HG03280 (cell line): ENCODE results near the gene EXOSC7.
"Not testable (repeated sequence)": the region's sequence is repeated elsewhere in the genome, so short reads cannot be mapped to it uniquely, and the experiment has no call there.

Experiments used
- ATAC-seq: cut with Tn5 transposase; IDR thresholded peaks from one replicate; pipeline ENCODE4 v1.9.1; 2021; ENCODE audit warnings: mild to moderate bottlenecking, moderate library complexity; ENCODE audit not compliant: unreplicated experiment

Gene EXOSC7

DNA sequence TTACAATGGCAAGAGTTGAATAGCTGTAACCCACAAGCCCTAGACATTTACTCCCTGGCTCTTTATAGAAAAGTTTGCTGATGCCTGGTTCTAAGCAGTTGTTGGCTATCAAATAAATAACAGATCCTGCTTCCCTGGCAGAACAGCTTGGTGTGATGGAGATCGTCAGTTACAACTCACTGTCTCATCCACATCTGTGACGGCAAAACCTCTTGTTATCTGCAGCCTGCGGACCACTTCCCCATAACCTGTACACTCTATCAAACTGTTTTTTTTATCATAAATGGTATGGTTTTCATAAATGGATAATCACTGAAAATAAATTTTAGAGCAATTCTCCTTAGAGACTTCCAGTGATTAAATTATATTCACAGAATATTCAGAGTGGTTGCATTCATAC lies 14.2 kb upstream of the EXOSC7 start:
- ATAC-seq: no peak

DNA sequence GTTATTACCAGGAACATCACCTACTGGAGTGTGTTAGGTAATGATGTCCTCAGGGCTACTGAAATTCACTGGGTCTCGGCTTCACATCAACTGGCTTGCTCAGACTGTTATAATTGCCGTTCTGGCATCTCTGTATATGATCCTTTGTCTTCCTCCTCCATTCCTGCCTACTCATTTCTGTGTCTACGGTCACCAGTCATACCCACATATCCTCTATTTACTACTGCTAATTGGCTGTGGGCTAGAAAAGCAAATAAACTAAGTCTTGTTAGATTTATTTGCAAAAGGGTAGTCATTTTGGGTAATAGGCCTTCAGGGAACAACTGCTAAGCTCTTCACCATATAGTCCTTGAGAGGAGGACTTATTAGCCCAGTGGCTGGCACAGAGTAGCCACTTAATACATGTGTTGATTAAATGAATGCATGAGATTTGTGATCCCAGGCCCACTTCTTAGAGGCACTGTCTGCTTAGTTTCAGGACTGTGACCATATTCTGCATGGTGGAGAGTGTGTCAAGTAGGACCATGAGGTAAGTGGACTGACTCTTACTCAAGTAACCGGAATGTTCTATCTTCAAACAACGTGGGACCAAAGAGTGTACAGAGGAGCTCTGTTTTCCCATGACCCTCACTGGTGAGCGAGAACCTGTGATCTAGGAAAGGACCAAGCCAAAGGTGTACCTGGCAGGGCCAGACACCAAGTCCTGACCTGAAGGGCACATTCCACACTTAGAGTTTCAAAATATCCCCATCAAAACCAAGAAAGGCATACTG lies 13.2 kb upstream of the EXOSC7 start:
- ATAC-seq: no peak

DNA sequence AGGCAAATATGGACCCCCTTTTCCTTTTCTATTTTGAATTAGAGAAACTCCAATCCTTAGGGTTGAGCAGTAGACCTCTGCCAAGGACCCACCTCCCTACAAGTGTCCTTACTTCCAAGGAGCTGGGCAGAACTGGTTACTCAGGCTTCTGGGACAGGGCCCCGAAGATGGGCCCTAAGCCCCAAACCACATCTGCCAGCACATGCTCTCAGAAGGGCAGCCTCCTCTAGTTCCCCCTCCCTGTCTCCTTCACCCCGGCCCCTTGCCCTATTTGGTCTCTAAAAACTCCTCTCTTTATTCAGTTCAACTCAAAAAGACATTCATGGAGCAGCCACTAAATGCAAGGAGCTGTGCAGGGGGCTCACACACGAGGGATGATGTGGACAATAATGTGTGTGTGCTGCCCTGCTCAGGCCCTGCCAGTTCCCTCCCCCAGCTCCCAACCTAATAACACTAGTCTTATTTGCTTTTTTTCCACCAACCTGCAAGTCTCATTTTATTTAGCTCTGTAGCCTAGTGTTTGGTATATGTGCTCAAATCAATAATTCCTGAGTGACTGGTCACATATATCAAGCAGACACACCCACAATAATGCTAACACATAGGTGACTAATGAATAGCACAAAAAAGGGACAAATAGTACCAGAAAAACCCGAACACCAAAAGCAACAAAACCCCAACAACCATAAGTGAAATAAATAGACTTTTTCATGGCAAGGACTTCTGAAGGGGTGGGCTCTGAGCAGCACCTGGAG lies 12.3 kb upstream of the EXOSC7 start:
- no peak for ATAC-seq

DNA sequence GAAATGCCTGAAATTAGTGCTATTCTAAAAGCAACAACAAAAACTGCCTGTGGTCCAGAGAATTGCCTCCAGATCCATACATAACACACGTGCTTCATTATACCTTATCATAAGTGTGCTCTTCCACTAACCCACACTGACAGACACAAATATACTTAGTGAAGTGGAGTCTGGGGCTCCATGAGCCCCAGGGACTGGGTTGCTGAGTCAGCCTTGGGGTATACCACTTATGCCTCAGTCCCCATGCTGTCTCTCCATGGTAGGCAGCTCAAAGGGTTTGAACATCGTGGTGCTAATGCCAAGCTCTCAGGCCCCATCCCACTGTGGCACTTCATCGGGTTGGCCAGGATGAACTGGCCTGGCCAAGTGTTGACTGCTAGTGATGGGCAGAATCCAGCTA lies 10.9 kb upstream of the EXOSC7 start:
- ATAC-seq: no peak

DNA sequence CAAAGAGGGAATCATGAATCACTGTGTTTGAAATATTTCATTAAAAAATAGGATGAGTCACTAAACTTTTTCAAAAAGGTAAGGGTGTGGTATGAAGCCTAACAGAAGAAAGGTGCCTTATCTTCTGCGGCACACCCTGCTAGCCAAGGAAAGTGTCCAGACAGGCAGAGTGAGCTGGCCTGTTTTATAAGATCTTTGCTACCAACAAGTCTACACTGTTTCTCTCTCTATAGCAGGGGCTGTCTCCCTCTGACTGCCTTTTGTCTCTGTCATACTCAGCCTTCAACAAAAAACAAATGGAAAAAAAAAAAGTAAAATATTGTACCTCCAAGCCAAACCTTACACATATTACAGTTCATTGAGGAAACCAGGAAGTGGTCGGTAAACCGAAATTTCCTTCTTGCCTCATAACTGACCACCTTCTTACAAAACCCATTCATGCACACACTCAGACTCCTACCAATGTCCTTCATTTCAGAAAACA lies 9.2 kb upstream of the EXOSC7 start:
- no peak for ATAC-seq

DNA sequence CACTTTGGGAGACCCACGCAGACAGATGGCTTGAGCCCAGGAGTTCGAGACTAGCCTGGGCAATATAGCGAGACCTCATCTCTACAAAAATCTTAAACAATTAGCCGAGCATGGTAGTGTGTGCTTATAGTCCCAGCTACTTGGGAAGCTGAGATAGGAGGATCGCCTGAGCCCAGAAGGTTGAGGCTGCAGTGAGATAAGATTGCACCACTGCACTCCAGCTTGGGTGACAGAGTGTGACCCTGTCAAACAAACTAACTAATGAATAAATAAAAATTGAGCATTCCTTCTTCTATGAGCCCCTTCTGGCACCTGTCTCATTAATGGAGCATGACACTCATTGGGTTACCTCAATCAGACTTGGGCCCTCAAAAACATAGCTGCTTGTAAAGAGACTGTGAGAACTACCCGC lies 7.6 kb upstream of the EXOSC7 start:
- no peak for ATAC-seq

DNA sequence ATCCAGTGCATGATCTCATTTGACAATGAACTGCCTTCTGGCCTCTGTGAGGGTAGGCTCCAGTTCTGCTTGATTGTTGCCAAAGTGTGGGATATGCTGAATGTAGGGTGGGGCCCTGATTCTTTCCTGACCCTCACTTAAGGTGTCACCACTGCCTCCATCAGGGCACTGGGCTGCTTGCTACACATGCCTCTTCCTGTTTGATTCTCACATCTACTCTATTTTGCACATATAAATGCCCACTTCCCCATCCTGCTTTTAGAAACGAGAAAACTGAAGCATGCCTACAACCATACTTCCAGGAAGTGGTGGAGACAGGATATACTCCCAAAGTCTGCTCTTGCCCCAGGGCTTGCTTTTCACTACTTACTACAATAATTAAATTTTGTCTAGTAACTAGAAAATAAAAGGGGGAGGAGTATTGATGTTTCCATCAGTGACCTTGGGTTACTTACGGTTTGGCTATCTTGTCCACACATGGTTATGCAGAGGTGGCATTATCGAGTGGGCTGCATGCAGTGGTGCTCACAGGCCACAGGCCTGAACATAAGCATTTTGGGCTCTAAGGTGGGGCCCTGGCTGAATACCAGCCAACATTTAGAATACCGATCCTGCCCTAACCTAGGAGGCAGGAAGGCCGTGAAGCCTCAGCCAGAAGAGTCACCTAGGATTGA lies 6.8 kb upstream of the EXOSC7 start:
- ATAC-seq: no peak

DNA sequence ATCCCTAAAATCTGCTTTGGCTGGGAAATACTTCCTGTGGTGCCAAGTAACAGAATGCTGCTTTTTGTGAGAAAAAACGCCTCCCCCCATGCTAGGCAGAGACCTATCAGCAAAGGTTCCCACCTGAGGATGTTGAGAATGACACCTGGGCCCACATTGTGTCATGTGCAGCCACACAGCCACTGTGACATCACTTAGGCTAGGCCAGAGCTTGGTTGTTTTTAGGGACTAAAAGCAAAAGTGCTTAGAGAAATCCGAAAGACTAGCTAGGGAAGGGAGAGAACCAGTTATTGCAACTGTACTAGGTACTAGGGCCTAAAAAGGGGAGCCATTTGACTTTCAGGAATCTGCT lies 6.2 kb upstream of the EXOSC7 start:
- no peak for ATAC-seq

DNA sequence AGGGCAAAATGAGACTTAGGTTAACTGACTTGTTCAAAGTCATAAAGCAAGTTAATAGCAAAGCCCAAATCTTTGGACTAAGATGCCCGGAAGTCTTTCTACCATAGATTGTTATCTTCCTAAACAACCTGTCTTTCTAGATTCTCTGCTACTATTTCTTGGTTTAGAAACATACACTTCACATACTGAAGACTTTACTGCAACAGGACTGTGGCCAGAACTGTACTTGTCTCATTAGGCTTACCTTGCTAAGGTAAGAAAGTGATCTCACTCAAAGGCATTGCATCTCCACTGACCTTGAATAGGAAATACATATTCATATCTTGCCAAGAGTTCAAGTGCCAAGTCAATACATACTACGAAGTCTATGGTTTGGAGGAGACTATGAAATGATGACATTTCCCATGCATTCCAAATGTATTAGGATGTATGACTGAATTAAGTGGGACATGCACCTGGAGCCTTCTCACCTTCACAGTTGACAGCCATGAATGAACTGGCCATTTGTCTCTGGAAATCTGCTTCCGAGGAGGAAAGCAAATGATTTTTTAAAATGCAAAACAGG lies 5.0 kb upstream of the EXOSC7 start:
- no peak for ATAC-seq

DNA sequence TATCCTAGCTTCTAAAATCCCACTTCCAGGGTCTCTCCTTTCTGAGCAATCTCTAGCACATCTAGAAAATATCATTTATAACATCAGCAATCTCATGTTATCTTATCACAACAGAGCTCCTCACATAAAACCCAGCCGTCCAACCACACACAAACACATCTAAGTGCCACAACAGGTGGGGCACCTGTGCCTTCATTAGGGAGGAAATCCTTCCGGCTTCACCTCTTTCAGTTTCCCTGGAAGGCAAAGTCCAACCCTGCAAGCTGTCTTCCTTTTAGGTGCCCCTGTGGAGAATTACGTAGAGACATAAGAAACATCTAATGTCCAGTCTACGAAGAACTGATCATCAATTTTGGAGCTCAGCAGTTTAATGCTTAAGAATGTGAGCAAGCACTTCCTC lies 1.6 kb upstream of the EXOSC7 start:
- ATAC-seq: no peak

DNA sequence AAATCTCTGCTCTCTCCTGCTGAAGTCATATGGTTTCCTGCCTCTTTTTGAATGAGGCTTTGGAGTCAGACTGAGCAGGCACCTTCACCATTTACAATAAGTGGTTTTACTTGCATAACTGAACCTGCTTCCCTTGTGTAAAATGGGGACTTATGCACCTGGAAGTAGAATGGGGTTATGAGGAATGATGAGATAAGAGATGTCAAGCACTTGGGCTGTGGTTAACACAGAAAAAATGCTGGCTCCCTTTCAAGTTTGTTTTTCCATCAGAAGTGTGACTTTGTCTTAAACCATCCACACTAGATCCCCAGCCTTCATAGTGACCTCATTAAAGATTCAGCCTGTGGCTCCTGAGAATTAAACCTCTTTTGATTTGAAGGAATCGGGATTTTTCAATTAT lies 5.2 kb downstream of the EXOSC7 start:
- ATAC-seq: no peak

DNA sequence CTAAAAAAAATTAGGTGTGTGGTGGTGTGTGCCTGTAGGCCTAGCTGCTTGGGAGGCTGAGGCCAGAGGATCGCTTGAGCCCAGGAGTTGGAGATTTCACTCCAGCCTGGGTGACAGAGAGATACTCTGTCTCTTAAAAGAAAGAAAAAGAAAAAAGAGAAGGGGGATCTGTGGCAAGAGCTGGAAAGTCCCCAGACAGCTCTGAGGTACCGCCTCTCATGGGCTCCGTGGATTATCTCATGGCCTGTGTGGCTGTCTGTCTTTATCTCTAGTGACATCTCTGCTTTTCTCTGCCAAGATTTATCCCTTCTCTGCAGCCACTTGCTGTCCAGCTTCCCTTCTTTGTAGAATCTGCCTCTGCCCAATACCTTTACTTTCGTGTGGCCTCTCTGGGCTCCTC lies 5.7 kb downstream of the EXOSC7 start:
- ATAC-seq: no peak

DNA sequence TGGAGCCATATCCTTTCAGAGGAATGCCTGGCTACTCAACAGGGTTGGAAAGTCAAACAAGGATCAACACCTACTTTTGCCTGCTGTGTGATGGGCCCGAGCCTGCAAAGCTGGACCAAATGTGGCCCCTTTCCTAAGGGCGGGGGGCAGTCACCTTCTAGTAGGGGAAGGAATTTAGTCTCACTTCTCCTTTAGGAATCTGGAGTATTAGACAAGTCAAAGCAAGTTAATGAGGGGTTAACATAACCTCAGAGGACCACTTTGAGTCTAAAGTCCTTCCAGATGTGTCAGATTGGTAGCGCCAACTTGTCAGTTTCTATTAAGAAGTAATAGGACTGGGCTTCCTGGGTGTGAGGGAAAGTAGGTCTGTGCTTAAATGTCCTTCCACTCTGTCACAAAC lies 6.8 kb downstream of the EXOSC7 start:
- no peak for ATAC-seq

DNA sequence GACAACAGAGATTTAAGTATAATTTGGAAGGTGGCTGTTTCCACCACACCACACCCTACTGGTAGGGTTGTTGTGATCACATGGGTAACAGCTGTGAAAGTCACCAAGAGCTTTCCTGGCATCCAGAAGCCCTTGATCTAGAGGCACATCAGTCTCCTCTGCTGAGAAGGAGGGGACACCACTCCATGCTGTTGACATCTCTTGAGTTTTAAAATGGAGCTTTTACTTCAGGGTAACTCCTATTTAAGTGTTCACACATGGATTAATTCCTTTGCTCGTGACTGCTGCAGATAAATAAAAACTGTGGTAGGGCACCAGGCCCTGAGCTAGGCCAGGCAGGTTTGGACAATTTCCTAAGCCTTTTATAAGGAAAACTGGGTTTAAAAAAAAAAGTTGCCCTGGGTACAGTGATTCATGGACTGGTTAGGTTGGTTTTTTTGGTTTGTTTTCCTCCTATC lies 7.5 kb downstream of the EXOSC7 start:
- no peak for ATAC-seq

DNA sequence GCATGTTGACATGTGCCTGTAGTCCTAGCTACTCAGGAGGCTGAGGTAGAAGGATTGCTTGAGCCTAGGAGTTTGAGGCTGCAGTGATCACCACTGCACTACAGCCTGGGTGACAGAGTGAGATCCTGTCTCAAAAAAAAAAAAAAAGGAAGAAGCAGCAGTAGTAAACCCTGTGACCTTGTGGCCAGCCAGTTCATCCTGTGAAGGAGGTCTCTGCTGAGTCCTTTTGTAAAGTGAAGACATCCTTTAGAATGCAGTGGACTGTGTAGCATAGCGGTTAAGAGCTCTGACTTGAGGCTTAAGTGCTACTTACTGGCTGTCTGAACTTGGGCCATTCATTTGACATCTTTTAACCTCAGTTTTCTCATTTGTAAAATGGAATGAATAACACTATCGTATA lies 8.3 kb downstream of the EXOSC7 start:
- no peak for ATAC-seq

DNA sequence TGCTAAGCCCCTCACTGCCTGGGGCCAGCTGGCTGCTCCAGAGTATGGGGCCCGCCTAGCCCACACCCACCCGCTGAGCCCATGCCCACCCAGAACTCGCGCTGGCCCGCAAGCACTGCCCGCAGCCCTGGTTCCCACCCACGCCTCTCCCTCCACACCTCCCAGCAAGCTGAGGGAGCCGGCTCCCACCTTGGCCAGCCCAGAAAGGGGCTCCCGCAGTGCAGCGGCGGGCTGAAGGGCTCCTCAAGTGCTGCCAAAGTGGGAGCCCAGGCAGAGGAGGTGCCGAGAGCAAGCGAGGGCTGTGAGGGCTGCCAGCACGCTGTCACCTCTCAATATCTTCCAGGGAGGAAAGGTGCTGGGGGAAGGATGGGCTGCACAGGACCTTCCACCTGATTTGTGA lies 10.3 kb downstream of the EXOSC7 start:
- not testable (repeated sequence) for ATAC-seq

DNA sequence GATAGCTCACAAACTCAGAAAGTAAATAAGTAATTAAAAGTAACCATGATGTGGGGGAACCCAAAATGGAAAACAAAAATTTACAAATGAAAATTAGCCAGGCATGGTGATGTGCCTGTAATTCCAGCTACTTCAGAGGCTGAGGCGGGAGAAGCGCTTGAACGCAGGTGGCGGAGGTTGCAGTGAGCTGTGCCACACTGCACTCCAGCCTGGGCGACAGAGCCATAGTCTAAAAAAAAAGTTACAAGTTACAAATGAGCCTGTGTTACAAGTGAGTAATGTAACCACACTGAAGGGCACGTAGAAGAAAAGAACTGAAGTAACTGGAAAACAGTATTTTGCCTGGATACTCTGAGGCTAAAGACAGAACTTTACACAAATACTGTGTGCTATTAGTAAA lies 11.3 kb downstream of the EXOSC7 start:
- ATAC-seq: no peak

DNA sequence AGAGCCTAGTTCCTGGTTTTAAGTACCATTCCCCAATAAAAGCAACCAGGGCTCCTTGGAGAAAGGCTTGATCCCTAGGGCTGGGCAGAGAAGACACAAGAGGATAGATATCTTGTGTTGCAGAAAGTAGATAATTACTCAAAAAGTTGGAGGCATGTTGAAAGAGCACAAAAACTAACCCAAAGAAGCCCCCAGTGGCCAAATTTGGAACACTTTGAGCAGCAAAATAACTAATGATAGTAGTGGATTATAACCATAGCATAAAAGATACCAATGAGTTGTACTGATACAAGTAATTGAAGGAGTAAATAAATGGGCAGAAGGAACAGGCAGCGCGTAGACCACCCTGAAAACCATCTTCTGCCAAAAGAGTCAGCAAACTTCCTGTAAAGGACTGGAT lies 12.0 kb downstream of the EXOSC7 start:
- no peak for ATAC-seq

DNA sequence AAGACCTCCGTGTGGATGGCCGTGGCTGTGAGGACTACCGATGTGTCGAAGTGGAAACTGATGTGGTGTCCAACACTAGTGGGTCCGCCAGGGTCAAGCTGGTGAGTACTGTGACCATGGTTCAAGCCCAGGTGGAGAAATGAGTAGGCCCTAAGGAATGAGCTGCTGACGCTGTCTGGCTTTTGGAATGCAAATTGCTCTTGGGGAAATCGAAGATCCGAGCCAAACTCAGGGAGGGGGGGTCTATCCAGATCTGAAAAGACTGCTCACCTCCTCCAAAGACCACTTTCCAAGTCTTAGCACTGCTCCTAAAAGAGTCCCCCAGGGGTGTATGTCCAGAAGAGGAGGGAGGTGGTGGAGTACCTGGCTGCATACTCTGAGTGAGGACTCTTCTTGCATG lies 13.1 kb downstream of the EXOSC7 start:
- ATAC-seq: no peak

DNA sequence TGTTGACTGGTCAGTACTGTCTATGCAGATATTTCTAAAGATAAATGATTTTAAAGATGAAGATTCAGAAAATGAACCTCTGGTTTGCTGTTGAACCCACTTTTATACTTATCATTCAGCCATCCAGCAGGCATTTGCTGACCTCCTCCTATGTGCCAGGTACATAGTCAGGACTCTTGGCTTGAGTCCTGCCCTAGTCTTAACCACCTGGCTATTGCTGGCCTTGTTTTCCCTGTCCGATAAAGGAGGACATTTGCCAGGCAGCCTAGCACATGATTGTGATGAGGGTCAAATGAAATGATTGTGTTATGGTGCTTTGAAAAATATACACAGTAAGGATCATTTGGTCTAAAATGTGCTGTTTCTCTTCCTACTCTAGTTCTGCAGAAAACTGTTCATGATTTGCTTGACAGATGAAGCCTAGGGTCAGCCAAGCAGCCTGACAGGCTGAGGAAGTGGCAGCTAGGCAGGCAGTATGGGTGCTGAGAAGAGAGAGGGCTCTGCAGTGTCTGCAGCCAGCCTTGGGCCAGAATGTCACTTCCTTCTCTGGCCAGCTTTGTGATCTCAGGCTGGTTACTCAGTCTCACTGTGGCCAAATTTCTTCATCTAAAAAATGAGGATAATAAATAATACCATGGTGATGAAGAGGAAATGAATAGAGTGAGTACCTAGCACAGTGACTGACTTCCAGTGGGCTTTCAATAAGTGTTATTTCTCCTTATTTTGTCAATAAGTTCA lies 13.8 kb downstream of the EXOSC7 start:
- no peak for ATAC-seq

DNA sequence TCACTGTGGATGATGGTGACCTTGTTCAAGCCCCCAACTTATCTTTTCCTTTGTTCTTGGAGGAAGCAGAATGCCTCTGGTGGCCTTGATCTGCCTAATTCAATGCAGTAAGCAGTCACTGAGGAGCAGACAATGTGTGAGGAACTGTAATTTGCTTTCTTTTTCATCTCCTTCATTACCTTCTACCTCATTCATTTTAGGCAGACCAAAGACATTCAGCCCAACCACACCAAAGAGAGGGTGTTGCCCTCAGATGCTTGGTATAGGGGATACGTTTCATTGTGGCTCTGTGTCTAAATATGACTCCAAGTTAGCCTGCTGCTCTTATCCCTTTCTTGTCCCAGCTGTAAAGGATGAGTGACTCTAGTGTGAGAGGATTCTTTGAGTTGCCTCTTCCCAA lies 15.3 kb downstream of the EXOSC7 start:
- no peak for ATAC-seq
